Activated CD4-positive, alpha-beta T cell treated with anti-CD3 and anti-CD28 coated beads for 36 hours (primary cell): ENCODE measurements around the gene ACOX3. TPM values are rescaled to one million over a fixed set of nuclear protein-coding genes. Genes with fewer than 3 reads are reported as not detected.

Experiments
- ATAC-seq: fragments of 200-7000 bp; cut with Tn5 transposase; one replicate; pipeline ENCODE4 v1.10.0; 2021; ENCODE audit warnings: mild to moderate bottlenecking, moderate library complexity
- CTCF ChIA-PET: fragments of 350-600 bp; sonication (Branson Sonifier 250); formaldehyde crosslinking; loops from one replicate; lab custom pipeline; 2021; ENCODE audit warnings: antibody characterized with exemption; lab: Charles Lee
- POLR2A ChIA-PET: fragments of 350-600 bp; sonication (Branson Sonifier 250); formaldehyde crosslinking; loops from one replicate; lab custom pipeline; 2021; ENCODE audit warnings: antibody characterized with exemption, inconsistent platforms; lab: Charles Lee
- DNase-seq: peaks from one replicate; pipeline ENCODE4 v3.0.0-alpha.2; 2020
- H3K27ac Mint-ChIP-seq: one replicate; pipeline ENCODE4 v1.8.0; 2021; ENCODE audit warnings: mixed read lengths
- H3K27me3 Mint-ChIP-seq: one replicate; pipeline ENCODE4 v1.8.0; 2021; ENCODE audit warnings: mixed read lengths
- H3K36me3 Mint-ChIP-seq: one replicate; pipeline ENCODE4 v1.8.0; 2021; ENCODE audit warnings: low read depth, mixed read lengths
- H3K4me1 Mint-ChIP-seq: one replicate; pipeline ENCODE4 v1.8.0; 2021; ENCODE audit warnings: mixed read lengths
- H3K4me3 Mint-ChIP-seq: one replicate; pipeline ENCODE4 v1.8.0; 2021; ENCODE audit warnings: mild to moderate bottlenecking, moderate library complexity, mixed read lengths
- H3K9me3 Mint-ChIP-seq: one replicate; pipeline ENCODE4 v1.8.0; 2021; ENCODE audit warnings: low read depth, mixed read lengths
- intact Hi-C, 2 experiments: fragments of 100-400 bp; cut with DNase I in 1 of 2; cut with micrococcal nuclease in 1 of 2; formaldehyde crosslinking; loops; one replicate each; pipeline versions ENCODE4 v1.14.2 to v1.15.1; 2022 to 2024; cut with DNase I, micrococcal nuclease
- total RNA-seq, 2 experiments: library from RNA; stranded (reverse); gene quantifications; one replicate each; pipeline ENCODE4 v1.2.3, GENCODE V29; 2021

The ACOX3 gene
- total RNA-seq, 2 experiments from 2014 or later = 20.5 to 29.3 TPM

DNA sequence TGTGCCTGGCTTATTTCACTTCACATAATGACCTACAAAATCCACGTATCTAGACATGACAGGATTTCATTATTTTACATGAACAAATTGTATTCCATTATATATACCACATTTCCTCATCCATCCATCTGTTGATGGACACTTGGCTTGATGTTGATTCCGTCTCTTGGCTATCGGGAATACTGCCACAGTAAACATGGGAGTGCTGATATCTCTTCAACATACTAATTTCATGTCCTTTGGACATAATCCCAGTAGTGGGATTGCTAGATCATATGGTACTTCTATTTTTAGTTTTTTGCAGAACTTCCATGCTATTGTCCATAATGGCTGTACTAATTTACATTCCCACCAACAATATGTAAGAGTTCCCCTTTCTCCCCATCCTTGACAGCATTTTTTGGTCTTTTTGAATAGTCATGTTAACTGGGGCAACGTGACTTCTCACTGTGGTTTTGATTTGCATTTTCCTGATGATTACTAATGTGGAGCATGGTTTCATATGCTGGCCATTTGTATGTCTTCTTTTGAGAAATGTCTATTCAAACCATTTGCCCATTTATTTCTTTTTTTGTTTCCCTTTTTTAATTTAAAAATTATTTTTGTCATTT lies 102.1 kb downstream of the ACOX3 start:
- intact Hi-C loops = no loop called here
- Mint-ChIP-seq H3K9me3 (peaks cover 18% of the 10 kb centered on the region), H3K27ac (no peak overlapping the region), H3K4me3 (no peak overlapping the region), H3K36me3 (no peaks in the 10 kb centered on the region), H3K4me1 (no peaks in the 10 kb centered on the region), H3K27me3 (peaks cover 3% of the 10 kb centered on the region)
- ChIA-PET POLR2A (no interaction called here), CTCF (no interaction called here)
- DNase-seq = no peak
- no peak for ATAC-seq

DNA sequence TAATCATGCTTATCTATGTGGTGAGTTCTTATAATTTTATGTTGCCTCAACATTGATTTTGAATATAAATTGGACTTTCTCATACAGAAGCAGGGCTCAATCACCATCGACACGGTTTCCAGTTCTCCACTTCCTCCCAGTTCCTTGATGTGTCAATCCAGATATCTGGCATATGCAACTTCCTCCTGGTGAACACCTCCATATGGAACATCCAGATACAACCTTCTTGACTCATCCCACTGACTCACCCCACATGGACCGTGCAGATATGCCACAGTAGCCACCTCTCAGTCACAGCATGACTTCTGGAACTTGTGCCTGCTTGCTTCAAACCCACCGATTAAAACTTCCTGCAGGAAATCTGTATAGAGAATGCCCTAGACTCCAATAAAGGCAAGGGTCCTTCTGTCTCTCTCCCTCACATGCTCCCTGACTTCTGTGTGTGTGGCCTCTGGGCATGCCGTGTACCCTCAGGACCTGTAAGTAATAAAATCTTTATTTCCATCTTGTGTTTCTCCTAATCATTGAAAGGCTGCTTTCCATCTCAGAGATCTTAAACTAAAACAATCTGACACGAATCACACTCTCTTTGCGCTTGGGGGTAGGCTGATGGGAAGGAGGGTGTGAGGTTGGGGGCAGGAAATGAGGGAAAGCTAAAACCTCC lies 104.0 kb downstream of the ACOX3 start:
- ATAC-seq = no peak
- DNase-seq = no peak
- Mint-ChIP-seq H3K27me3 (peaks cover 3% of the 10 kb centered on the region), H3K9me3 (peaks cover 21% of the 10 kb centered on the region), H3K4me1 (no peaks in the 10 kb centered on the region), H3K4me3 (no peak overlapping the region), H3K36me3 (no peaks in the 10 kb centered on the region), H3K27ac (no peak overlapping the region)
- ChIA-PET CTCF (interaction anchor here (0.6 kb wide), 1 partner anchor 511 kb away, joined by 5 read pairs; no protein-coding TSS in a partner anchor), POLR2A (no interaction called here)
- intact Hi-C loops = no loop called here

DNA sequence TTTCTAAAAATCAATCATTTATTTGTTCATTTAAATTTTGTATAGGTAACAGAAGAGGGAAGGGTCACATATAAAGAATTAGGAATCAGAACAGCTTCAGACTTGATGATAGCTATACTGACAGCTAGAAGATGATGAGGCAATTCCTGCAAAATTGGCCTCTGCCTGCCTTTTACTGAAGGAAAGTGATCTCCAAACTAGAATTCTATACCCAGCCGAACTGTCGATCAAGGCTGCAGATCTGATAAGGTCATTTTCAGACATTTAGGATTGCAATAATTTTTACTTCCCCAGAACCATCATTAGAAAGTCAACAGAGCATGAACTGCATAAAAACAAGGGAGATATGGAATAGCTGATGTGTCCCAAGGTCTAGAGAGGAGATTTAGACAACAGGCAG lies 104.7 kb downstream of the ACOX3 start:
- CTCF ChIA-PET = interaction anchor here (0.7 to 0.8 kb wide), 2 partner anchors 13 to 56 kb away, joined by 3 read pairs; no protein-coding TSS in a partner anchor
- intact Hi-C loops = no loop called here
- peaks cover 3% of the 10 kb centered on the region for H3K27me3 Mint-ChIP-seq
- DNase-seq (no peak), ATAC-seq (no peak)
- H3K27ac Mint-ChIP-seq = no peak overlapping the region
- H3K9me3 Mint-ChIP-seq = peaks cover 21% of the 10 kb centered on the region
- POLR2A ChIA-PET = no interaction called here
- H3K4me1 Mint-ChIP-seq = no peaks in the 10 kb centered on the region
- H3K36me3 Mint-ChIP-seq = no peaks in the 10 kb centered on the region
- no peak overlapping the region for H3K4me3 Mint-ChIP-seq

DNA sequence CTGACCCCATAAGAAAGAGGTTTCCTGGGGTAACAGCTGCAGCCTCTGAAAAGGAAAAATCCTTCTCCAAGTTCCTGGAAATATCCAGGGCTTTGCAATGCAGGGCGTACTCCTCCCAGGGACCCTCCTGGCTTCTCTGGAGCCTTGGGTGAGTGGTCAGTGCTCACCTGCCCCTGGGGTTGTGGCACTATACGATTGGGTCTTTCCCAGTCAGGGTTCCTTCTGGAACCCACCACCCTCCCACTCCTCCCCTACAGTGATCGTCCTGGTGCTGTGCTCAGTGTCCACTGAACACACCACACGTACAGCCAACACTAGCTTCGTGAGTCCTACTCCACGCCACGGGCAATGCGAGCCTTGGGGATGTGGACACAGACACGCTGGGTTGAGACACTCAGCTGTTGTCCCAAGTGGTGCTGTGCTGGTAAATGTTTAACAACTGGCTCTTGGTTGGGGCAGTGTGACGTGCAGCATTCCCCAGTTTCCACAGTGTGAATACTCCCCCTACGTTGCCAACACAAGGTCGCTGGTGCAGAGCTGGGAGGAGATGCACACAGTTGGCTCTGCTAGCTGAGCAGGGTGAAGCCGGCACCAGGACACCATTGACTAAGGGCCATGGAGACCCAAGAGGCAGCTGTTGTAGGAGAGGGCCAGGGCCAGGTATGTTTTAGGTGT lies 105.6 kb downstream of the ACOX3 start:
- no peak overlapping the region for H3K4me3 Mint-ChIP-seq
- CTCF ChIA-PET = no interaction called here
- no peak overlapping the region for H3K27ac Mint-ChIP-seq
- no peak for DNase-seq
- POLR2A ChIA-PET = no interaction called here
- H3K9me3 Mint-ChIP-seq = peaks cover 21% of the 10 kb centered on the region
- ATAC-seq = no peak
- intact Hi-C loops = no loop called here
- H3K27me3 Mint-ChIP-seq = peaks cover 3% of the 10 kb centered on the region
- H3K4me1 Mint-ChIP-seq = no peaks in the 10 kb centered on the region
- H3K36me3 Mint-ChIP-seq = no peaks in the 10 kb centered on the region

GRCh38 chr4:8333726-8334460 lies 106.6 kb downstream of the ACOX3 start:
- Mint-ChIP-seq H3K36me3 (no peaks in the 10 kb centered on the region), H3K4me1 (no peaks in the 10 kb centered on the region), H3K27ac (no peak overlapping the region), H3K9me3 (peaks cover 21% of the 10 kb centered on the region), H3K27me3 (no peaks in the 10 kb centered on the region), H3K4me3 (no peak overlapping the region)
- intact Hi-C loops = no loop called here
- ATAC-seq = no peak
- CTCF ChIA-PET = no interaction called here
- POLR2A ChIA-PET = no interaction called here
- DNase-seq = no peak

GRCh38 chr4:8332891-8333331 lies 107.6 kb downstream of the ACOX3 start:
- ChIA-PET POLR2A (no interaction called here), CTCF (no interaction called here)
- no peak for DNase-seq
- no peak for ATAC-seq
- no peak overlapping the region for H3K27ac Mint-ChIP-seq
- no peak overlapping the region for H3K4me3 Mint-ChIP-seq
- H3K4me1 Mint-ChIP-seq = no peaks in the 10 kb centered on the region
- peaks cover 21% of the 10 kb centered on the region for H3K9me3 Mint-ChIP-seq
- intact Hi-C loops = no loop called here
- H3K36me3 Mint-ChIP-seq = no peaks in the 10 kb centered on the region
- H3K27me3 Mint-ChIP-seq = no peaks in the 10 kb centered on the region

DNA sequence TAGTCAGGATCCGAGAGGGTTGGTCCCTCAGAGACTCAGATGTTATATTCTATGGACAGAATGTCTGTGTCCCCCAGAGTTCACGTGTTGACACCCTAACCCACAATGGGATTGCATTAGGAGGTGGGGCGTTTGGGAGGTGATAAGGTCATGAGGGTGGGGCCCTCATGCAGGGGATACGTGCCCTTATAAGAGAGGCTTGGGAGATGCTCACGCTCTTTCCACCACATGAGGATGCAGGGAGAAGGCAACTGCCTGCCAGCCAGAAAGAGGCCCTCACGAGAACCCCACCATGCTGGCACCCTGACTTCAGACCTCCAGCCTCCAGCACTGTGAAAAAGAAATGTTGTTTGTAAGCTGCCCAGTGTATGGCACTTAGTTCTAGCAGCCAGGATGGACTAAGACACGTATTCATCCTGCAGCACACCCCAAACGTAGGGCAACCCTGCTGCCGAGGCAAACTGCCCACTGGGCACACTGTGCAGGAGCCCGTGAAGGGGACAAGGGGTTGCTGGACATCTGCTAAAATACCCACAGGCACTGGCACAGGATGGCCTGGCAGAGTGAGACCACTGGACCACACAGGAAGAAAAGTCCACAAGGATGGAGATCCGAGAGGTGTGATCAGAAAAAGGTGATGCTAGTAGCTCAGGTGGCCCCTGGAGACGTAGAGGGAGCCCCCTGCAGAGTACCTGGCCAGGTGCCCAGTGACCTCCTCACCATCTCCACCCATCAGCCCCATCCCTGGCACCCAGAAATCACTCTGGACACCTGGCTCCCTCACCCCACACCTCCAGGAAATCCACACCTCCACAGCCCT lies 108.3 kb downstream of the ACOX3 start:
- intact Hi-C loops = no loop called here
- no peak for DNase-seq
- ATAC-seq = no peak
- Mint-ChIP-seq H3K4me3 (no peak overlapping the region), H3K27me3 (no peaks in the 10 kb centered on the region), H3K27ac (no peak overlapping the region), H3K36me3 (no peaks in the 10 kb centered on the region), H3K9me3 (peaks cover 21% of the 10 kb centered on the region), H3K4me1 (no peaks in the 10 kb centered on the region)
- POLR2A ChIA-PET = no interaction called here
- CTCF ChIA-PET = no interaction called here

- intact Hi-C loops = no loop called here
- DNase-seq (no peak), ATAC-seq (no peak)
- Mint-ChIP-seq H3K36me3 (no peaks in the 10 kb centered on the region), H3K4me1 (no peaks in the 10 kb centered on the region), H3K9me3 (peaks cover 17% of the 10 kb centered on the region), H3K27me3 (no peaks in the 10 kb centered on the region), H3K27ac (no peak overlapping the region), H3K4me3 (no peak overlapping the region)
- ChIA-PET POLR2A (no interaction called here), CTCF (no interaction called here)
Measured at GRCh38 chr4:8331575-8331955, 109.0 kb downstream of the ACOX3 start.

GRCh38 chr4:8330821-8331574 lies 109.5 kb downstream of the ACOX3 start:
- Mint-ChIP-seq H3K36me3 (no peaks in the 10 kb centered on the region), H3K27me3 (no peaks in the 10 kb centered on the region), H3K4me1 (no peaks in the 10 kb centered on the region), H3K27ac (no peak overlapping the region), H3K9me3 (peaks cover 12% of the 10 kb centered on the region), H3K4me3 (no peak overlapping the region)
- ChIA-PET POLR2A (no interaction called here), CTCF (interaction anchor here (0.7 kb wide), 1 partner anchor 14 kb away, joined by 3 read pairs; no protein-coding TSS in a partner anchor)
- no peak for DNase-seq
- ATAC-seq = no peak
- intact Hi-C loops = no loop called here

- Mint-ChIP-seq H3K27me3 (no peaks in the 10 kb centered on the region), H3K27ac (no peak overlapping the region), H3K4me1 (no peaks in the 10 kb centered on the region), H3K9me3 (peaks cover 5% of the 10 kb centered on the region), H3K36me3 (no peaks in the 10 kb centered on the region), H3K4me3 (no peak overlapping the region)
- ChIA-PET POLR2A (no interaction called here), CTCF (interaction anchor here (0.7 kb wide), 1 partner anchor 15 kb away, joined by 3 read pairs; no protein-coding TSS in a partner anchor)
- intact Hi-C loops = no loop called here
- ATAC-seq (no peak), DNase-seq (no peak)
Measured at GRCh38 chr4:8329859-8330761, 110.4 kb downstream of the ACOX3 start.
